ENCODE results near the gene NUP188.
A peak's percentile ranks its signal among the peaks of the same experiment; 100 is the strongest.
"Not testable (repeated sequence)": the region's sequence is repeated elsewhere in the genome, so short reads cannot be mapped to it uniquely, and the experiment has no call there.

NUP188 gene

GRCh38 chr9:128940271-128940921 is 7.1 kb upstream of the NUP188 start:
- peak in 2 of 56 donors; percentile 22 to 63 for DNase-seq

- no peak for DNase-seq
Observed at GRCh38 chr9:128940946-128941755, 6.3 kb upstream of the NUP188 start.

GRCh38 chr9:128943832-128944620 is 3.5 kb upstream of the NUP188 start:
- DNase-seq: no peak

GRCh38 chr9:128944966-128945365 is 2.5 kb upstream of the NUP188 start:
- not testable (repeated sequence) for DNase-seq

- no peak for DNase-seq
Observed at GRCh38 chr9:128945798-128946501, 1.5 kb upstream of the NUP188 start.

GRCh38 chr9:128946571-128947276 is 775 bp upstream of the NUP188 start:
- DNase-seq: peak in 16 of 56 donors; percentile 34 to 68 (median 58)

GRCh38 chr9:128947277-128947526 is 297 bp upstream of the NUP188 start:
- no peak for DNase-seq

GRCh38 chr9:128961403-128961802 is 13.9 kb downstream of the NUP188 start:
- DNase-seq: not testable (repeated sequence)

GRCh38 chr9:128969491-128969890 is 22.0 kb downstream of the NUP188 start:
- DNase-seq: no peak

- no peak for DNase-seq
Observed at GRCh38 chr9:128972956-128973355, 25.5 kb downstream of the NUP188 start.

GRCh38 chr9:128979111-128979510 is 31.6 kb downstream of the NUP188 start:
- no peak for DNase-seq

GRCh38 chr9:128983536-128983935 is 36.0 kb downstream of the NUP188 start:
- no peak for DNase-seq

- DNase-seq: no peak
Observed at GRCh38 chr9:128986671-128987070, 39.2 kb downstream of the NUP188 start.

GRCh38 chr9:128987805-128988204 is 40.3 kb downstream of the NUP188 start:
- DNase-seq: peak in 23 of 56 donors; percentile 13 to 71 (median 26)

- DNase-seq: peak in 45 of 56 donors; percentile 17 to 75 (median 49)
Observed at GRCh38 chr9:128992995-128993394, 45.5 kb downstream of the NUP188 start.

GRCh38 chr9:128995791-128996190 is 48.3 kb downstream of the NUP188 start:
- DNase-seq: peak in 6 of 56 donors; percentile 4 to 25 (median 16)

- no peak for DNase-seq
Observed at GRCh38 chr9:128998462-128998861, 51.0 kb downstream of the NUP188 start.

- no peak for DNase-seq
Observed at GRCh38 chr9:128999581-129000206, 52.2 kb downstream of the NUP188 start.

- no peak for DNase-seq
Observed at GRCh38 chr9:129001504-129002325, 54.2 kb downstream of the NUP188 start.

Measured in nucleus accumbens (tissue), 56 donors.